Body of pancreas (tissue), 4 donors: ENCODE results near the gene KCNK2.

Experiments
- POLR2A ChIP-seq, 3 donors: fragments of 450-650 bp; IDR thresholded peaks; one replicate each; pipeline ENCODE4 v1.6.1; 2016; ENCODE audit warnings: antibody characterized with exemption in 3 of 3, mild to moderate bottlenecking in 2 of 3
- TF ChIP-seq, protein P1 (sequence below), 7 experiments: fragments of 450-650 bp in 4 of 7; fragments of 200-600 bp in 3 of 7; sonication (generic) in 3 of 7; IDR thresholded peaks; one replicate each; pipeline ENCODE4 v1.5.1; 2016 to 2019; ENCODE audit warnings: antibody characterized with exemption in 7 of 7

DNA sequence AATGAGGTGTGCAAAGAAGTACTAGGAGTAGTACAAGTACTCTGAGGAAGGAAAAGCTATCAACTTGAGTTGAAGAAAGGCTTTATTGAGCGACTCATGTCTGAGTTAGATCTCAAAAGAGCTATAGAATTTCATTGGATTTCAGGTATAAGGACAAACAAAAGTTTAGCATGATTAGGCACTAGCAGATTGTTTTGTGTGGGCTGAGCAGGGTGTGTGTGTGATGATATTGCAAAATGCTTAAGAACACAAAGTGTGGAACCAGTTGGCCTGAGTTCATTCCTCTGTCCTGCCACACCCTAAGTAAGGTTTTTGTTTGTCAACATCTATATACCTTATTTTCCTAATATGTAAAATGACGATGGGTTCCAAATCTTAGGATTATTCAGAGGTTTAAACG lies 158.9 kb downstream of the KCNK2 start:
- TF ChIP-seq, protein P1, sequence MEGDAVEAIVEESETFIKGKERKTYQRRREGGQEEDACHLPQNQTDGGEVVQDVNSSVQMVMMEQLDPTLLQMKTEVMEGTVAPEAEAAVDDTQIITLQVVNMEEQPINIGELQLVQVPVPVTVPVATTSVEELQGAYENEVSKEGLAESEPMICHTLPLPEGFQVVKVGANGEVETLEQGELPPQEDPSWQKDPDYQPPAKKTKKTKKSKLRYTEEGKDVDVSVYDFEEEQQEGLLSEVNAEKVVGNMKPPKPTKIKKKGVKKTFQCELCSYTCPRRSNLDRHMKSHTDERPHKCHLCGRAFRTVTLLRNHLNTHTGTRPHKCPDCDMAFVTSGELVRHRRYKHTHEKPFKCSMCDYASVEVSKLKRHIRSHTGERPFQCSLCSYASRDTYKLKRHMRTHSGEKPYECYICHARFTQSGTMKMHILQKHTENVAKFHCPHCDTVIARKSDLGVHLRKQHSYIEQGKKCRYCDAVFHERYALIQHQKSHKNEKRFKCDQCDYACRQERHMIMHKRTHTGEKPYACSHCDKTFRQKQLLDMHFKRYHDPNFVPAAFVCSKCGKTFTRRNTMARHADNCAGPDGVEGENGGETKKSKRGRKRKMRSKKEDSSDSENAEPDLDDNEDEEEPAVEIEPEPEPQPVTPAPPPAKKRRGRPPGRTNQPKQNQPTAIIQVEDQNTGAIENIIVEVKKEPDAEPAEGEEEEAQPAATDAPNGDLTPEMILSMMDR (IDR thresholded peaks at IDR 0.05) = no peak
- TF ChIP-seq POLR2A (IDR thresholded peaks at IDR 0.05) = no peak
